ENCODE measurements around the gene MGAT5B.

MGAT5B gene

GRCh38 chr17:76923491-76923890, 55.3 kb downstream of the MGAT5B start:
- DNase-seq (ENCODE audit: extremely low read depth in 1 of 2, low read depth in 1 of 2) = no peak

DNA sequence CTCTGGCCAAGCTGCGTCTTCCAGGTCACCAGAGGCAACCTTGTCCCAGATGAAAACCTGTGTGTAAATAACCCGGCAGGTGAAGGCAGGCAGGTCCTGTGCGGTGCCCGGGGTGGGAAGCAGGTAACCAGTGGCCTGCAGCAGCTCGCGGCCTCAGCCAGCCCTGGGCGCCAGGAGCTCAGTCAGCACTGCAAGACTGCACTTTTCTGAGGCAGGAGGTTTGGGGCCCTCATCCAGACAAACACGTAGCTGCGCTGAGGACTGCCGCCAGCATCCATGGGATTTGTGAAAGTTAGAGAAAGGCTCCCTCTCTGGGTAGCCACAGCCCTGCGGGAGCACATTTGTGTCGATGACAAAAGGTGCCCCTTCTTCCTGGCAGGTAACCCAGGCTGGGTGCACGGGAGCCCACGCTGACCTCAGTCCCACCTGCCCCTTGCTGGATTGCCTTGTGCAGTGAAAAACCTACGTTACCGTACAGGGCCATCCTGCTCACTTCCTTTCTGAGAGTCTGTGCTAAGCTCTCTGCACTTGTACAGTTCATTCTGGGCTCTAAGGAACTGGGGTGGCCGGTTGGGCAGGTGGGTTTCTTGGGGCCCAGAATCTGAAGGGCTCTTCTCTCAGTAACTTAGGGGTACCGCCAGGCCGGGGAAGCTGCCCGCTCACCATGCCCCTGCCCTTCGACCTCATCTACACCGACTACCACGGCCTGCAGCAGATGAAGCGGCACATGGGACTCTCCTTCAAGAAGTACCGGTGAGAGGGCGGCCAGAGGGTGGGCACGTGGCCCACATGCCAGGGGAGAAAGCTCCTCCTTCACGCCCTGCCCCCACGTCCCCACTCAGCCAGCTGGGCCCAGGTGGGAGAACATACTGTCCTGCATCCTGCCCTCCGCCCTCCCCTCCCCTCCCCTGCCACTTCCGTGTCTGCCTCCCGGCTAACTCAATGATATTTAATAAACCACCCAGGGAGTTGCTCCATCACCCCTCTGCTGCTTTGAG, 56.4 kb downstream of the MGAT5B start:
- DNase-seq (ENCODE audit: extremely low read depth in 1 of 2, low read depth in 1 of 2) = no peak

GRCh38 chr17:76925441-76925891, 57.3 kb downstream of the MGAT5B start:
- no peak for DNase-seq (ENCODE audit: extremely low read depth in 1 of 2, low read depth in 1 of 2)

- DNase-seq (ENCODE audit: extremely low read depth in 1 of 2, low read depth in 1 of 2) = no peak
Observed at GRCh38 chr17:76926237-76926866, 58.1 kb downstream of the MGAT5B start.

DNA sequence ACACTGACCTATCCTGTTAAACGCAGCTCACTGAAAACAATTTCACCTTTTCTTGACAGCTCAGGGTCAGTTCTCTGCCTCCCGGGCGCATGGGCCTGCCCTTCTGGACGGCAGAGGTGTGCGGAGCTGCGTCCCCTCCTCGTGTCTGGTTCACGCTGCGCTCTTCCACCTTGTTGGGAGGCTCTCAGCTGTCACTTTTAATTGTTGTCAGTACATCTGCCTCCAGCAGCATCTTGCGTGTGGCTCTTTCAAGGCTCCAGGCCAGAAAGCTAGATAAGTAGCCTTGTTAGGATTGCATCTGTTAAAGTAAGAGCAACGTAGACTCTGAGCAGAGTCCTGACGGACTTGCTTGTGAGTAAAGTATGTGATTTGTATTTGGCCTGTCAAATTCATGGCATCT, 59.4 kb downstream of the MGAT5B start:
- no peak for DNase-seq (ENCODE audit: extremely low read depth in 1 of 2, low read depth in 1 of 2)

DNA sequence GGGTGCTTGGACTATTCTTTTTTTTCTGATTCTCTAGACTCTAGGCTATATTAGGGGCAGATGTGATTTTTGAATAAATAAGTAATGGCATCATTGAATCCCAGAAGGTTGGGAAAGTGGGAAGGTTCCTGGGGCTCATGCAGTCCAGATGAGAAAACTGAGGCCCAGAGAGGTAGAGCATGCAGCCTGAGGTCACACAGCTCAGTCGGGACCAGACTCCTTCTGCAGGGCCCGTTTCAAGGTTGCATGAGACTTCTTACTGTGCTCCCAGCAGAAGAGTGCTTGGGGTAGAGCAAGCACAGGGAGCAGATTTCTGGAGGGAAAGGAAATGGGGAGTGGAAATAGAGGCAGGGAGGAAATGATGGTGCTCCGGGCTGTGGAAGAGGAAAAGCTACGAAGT, 59.8 kb downstream of the MGAT5B start:
- DNase-seq (ENCODE audit: extremely low read depth in 1 of 2, low read depth in 1 of 2) = no peak

DNA sequence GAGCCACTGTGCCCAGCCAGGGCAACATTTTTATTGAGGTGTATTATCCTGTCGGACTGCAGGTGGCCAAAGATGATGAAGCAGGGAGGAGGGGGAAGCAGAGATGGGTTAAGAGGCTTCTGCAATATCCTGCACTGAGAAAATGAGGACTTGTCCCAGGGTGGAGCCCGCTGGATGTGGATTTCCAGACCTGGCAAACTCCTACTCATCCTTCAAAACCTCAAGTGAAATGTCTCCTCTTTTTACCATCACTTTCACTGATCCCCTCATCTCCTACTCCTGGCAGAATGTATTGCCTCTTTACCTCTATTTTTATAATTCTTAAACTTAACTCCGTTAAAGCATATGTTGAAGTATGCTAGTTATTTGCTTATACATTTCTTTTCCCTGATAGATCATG, 60.9 kb downstream of the MGAT5B start:
- DNase-seq (ENCODE audit: extremely low read depth in 1 of 2, low read depth in 1 of 2) = no peak

DNA sequence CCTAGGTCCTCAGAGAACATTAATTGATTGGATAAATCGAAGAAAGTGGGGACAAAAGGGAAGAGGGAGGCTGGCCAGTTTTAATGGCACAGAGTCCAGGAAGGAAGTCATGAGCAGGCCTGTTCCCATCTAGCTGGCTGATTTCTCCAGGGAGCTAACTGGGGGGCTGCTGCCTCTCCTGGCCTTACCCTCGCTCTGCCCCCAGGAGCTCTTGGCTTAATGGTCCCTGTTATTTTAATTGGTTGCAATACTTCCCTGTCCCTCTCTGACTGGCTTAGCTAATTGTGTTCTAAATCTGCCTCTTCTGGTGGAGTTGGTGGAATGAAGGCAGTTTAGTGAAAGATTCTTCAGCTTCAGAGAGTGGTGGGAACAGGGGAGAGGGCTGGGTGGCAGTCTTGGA, 61.4 kb downstream of the MGAT5B start:
- DNase-seq (ENCODE audit: extremely low read depth in 1 of 2, low read depth in 1 of 2) = no peak

DNA sequence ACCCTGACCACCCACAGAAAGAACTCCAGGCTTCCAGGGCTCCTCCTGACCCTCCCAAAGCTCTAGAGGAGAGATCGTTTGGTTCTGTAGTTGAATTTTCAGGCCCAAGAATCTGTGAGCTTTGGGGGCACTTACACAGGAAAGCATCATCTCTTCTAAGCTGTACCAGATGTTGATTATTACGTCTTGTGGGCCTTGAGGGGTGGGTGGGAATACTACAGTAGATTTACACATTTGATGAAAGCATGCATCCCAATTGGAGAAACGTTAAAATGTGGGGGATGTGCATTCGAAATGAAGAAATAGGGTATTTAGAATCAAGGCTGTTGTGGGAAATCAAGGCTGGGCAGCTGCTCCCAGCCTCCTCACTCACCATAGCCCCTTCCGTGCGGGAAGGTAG, 61.9 kb downstream of the MGAT5B start:
- DNase-seq (ENCODE audit: extremely low read depth in 1 of 2, low read depth in 1 of 2) = no peak

- no peak for DNase-seq (ENCODE audit: extremely low read depth in 1 of 2, low read depth in 1 of 2)
Observed at GRCh38 chr17:76932402-76933333, 64.5 kb downstream of the MGAT5B start.

DNA sequence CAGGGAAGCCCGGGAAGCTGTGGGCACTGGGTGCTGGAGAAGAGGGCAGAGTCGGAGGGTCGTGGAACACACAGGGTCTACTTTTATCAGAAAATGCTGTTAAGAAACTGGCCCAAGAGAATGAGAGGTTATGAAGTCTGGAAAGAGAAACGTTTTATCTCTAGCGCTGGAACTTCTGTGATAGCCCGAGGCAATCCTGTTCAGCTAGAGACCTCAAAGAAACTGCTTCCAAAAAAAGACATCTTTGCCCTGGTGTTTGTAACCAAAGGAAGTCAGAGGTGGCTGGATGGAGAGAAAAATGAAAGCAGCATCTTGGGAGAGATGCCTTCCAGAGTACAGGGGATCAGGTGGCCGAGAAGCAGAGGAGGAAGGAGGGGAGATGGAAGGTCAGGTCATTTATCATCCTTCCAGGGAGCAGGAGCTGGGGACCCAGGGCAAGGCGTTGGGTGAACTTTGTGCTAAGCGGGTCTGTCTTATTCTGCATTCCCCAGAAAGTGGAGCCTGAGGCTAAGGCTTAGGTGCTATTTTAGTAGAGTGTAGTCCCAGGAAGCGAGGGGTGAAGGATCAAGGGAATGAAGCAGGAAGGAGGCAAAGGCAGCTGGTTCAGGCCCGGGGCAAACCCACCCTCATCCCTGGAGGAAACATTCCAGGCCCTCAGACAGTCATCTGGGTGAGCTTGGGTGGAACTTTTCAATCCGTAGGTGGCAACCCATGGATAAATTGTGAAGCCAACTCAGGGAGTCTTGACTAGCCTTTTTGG, 66.5 kb downstream of the MGAT5B start:
- DNase-seq (ENCODE audit: extremely low read depth in 1 of 2, low read depth in 1 of 2) = no peak

GRCh38 chr17:76935331-76935730, 67.1 kb downstream of the MGAT5B start:
- no peak for DNase-seq (ENCODE audit: extremely low read depth in 1 of 2, low read depth in 1 of 2)

- no peak for DNase-seq (ENCODE audit: extremely low read depth in 1 of 2, low read depth in 1 of 2)
Observed at GRCh38 chr17:76937238-76937637, 69.0 kb downstream of the MGAT5B start.

- DNase-seq (ENCODE audit: extremely low read depth in 1 of 2, low read depth in 1 of 2) = no peak
Observed at GRCh38 chr17:76938009-76938408, 69.8 kb downstream of the MGAT5B start.

- DNase-seq (ENCODE audit: extremely low read depth in 1 of 2, low read depth in 1 of 2) = no peak
Observed at GRCh38 chr17:76940295-76940694, 72.1 kb downstream of the MGAT5B start.

DNA sequence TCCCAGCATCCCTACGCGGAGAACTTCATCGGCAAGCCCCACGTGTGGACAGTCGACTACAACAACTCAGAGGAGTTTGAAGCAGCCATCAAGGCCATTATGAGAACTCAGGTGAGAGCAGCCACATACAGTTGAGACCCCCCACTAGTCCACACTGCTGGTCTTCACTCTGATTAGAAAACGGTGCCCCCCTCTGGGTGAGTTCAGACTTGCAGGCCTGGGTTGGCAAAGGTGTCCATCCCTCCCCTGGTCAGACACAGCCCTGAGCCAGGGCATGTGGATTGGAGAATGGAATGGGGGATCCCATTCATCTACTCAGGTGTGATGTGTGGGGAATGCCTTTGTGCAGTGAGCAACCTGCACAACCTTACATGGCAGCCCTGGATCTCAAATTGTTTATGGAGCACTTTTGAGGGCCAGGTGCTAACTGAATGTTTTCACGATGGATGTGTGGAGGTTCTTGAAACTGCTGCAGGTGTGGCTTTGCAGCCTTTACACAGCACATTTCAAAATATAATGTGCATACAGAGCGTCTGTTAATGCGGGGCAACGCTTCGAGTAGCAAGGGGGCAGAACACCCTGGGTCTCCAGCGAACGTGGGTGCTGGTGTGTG, 72.6 kb downstream of the MGAT5B start:
- no peak for DNase-seq (ENCODE audit: extremely low read depth in 1 of 2, low read depth in 1 of 2)

DNA sequence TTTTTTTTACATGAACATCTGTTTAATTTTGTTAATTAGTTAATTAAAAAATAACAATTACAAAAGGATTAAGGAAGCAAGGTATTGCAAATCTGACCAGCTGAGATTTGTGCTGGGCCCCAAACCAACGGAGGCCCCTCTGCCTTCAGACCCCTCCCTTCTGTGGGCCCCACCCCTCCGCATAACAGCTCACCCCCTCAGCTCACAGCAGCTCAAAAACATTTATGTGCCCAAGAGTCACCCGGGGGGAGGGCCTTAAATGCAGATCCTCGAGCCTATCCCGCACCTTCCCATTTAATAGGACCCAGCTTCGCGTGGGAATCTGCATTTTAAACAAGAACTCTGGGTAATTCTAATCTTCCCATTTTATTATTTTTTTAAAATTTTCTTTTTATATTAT, 75.0 kb downstream of the MGAT5B start:
- no peak for DNase-seq (ENCODE audit: extremely low read depth in 1 of 2, low read depth in 1 of 2)

- DNase-seq (ENCODE audit: extremely low read depth in 1 of 2, low read depth in 1 of 2) = no peak
Observed at GRCh38 chr17:76943781-76944213, 75.6 kb downstream of the MGAT5B start.

- no peak for DNase-seq (ENCODE audit: extremely low read depth in 1 of 2, low read depth in 1 of 2)
Observed at GRCh38 chr17:76944477-76944876, 76.3 kb downstream of the MGAT5B start.
